Erythroblast (primary cell): Measurements from ENCODE around the gene SNRPA.

Source experiments
- GATA1 ChIP-seq: IDR thresholded peaks from 2 replicates; pipeline ENCODE4 v1.6.1; 2011; ENCODE audit warnings: low read depth, mild to moderate bottlenecking, control low read depth, low read length, moderate library complexity
- POLR2A ChIP-seq: IDR thresholded peaks from 2 replicates; pipeline ENCODE4 v1.6.1; 2011; ENCODE audit warnings: mild to moderate bottlenecking, low read length

DNA sequence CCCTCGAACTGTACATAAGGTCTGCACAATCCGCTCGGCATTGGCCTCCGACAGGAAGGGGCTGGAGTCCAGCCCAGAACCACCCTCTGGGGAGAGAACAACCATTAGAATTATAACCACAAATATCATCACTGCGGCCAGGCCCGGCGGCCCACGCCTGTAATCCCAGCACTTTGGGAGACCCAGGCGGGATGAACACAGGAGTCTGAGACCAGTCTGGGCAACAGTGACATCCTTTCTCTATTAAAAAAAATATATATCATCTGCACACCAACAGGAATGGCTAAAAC, 45.7 kb upstream of the SNRPA start:
- TF ChIP-seq POLR2A (no peak), GATA1 (no peak)
